Stimulated activated CD8-positive, alpha-beta memory T cell treated with anti-CD3 and anti-CD28 coated beads, Interleukin-7, amount 100 ng/mL, for 24 hours (primary cell): Measurements from ENCODE around the gene SPHK2.
"Not testable (repeated sequence)": the region's sequence is repeated elsewhere in the genome, so short reads cannot be mapped to it uniquely, and the experiment has no call there.

ENCODE experiments used
- DNase-seq: peaks from one replicate; pipeline ENCODE4 v3.0.0-alpha.2; 2020; ENCODE audit warnings: low read depth

Gene SPHK2

GRCh38 chr19:48624791-48625723, 5.8 kb downstream of the SPHK2 start:
- no peak for DNase-seq

GRCh38 chr19:48625891-48626327, 6.6 kb downstream of the SPHK2 start:
- no peak for DNase-seq

- DNase-seq, result no peak
Measured at GRCh38 chr19:48627201-48627864, 8.0 kb downstream of the SPHK2 start.

- DNase-seq, result no peak
Measured at GRCh38 chr19:48627865-48628314, 8.6 kb downstream of the SPHK2 start.

GRCh38 chr19:48628486-48629296, 9.4 kb downstream of the SPHK2 start:
- DNase-seq, result no peak

- DNase-seq, result no peak
Measured at GRCh38 chr19:48629297-48629598, 9.9 kb downstream of the SPHK2 start.

- no peak for DNase-seq
Measured at GRCh38 chr19:48629599-48630295, 10.4 kb downstream of the SPHK2 start.

GRCh38 chr19:48630296-48631063, 11.2 kb downstream of the SPHK2 start:
- DNase-seq, result no peak

- DNase-seq, result no peak
Measured at GRCh38 chr19:48631225-48631624, 11.9 kb downstream of the SPHK2 start.

GRCh38 chr19:48632286-48632685, 13.0 kb downstream of the SPHK2 start:
- not testable (repeated sequence) for DNase-seq

GRCh38 chr19:48632692-48633147, 13.4 kb downstream of the SPHK2 start:
- DNase-seq, result no peak

GRCh38 chr19:48633148-48634035, 14.1 kb downstream of the SPHK2 start:
- no peak for DNase-seq

- DNase-seq, result no peak
Measured at GRCh38 chr19:48634036-48634342, 14.7 kb downstream of the SPHK2 start.

- peak; percentile 90 for DNase-seq
Measured at GRCh38 chr19:48634424-48635262, 15.3 kb downstream of the SPHK2 start.

GRCh38 chr19:48635263-48635965, 16.1 kb downstream of the SPHK2 start:
- peak; percentile 60 for DNase-seq

- no peak for DNase-seq
Measured at GRCh38 chr19:48635966-48636858, 16.9 kb downstream of the SPHK2 start.

- DNase-seq, result no peak
Measured at GRCh38 chr19:48636859-48637448, 17.6 kb downstream of the SPHK2 start, which contains the start of gene DBP. Gene DBP (minus strand): TSS chr19:48637379. CDS start chr19:48636994, 385 bp downstream.
